AG04449 (cell line): ENCODE data around the gene FPGS.
A peak's percentile ranks its signal among the peaks of the same experiment; 100 is the strongest.

Source experiments
- CTCF ChIA-PET: fragments of 350-600 bp; formaldehyde crosslinking; extraction: SDS; loops from one replicate; lab custom pipeline; 2021; ENCODE audit warnings: antibody characterized with exemption; lab: Yijun Ruan, JAX
- POLR2A ChIA-PET: fragments of 400-600, 350-600 bp; formaldehyde crosslinking; extraction: SDS; loops from one replicate; lab custom pipeline; 2020; ENCODE audit warnings: antibody characterized with exemption, inconsistent platforms; lab: Yijun Ruan, JAX
- DNase-seq: peaks from one replicate; pipeline ENCODE4 v3.0.0-alpha.2; 2010; ENCODE audit warnings: low read depth, low spot score
- H3K4me3 ChIP-seq: 2 replicates; pipeline ENCODE4 v1.5.1; 2011; ENCODE audit warnings: low read depth, mild to moderate bottlenecking, control low read depth, low read length
- TF ChIP-seq, protein P1 (sequence below): IDR thresholded peaks from one replicate; pipeline ENCODE4 v1.5.1; 2011; ENCODE audit warnings: mild to moderate bottlenecking, moderate library complexity, low read length, control low read depth, inconsistent platforms; ENCODE audit not compliant: insufficient read depth; ENCODE audit errors: missing control alignments

Gene FPGS, protein sequence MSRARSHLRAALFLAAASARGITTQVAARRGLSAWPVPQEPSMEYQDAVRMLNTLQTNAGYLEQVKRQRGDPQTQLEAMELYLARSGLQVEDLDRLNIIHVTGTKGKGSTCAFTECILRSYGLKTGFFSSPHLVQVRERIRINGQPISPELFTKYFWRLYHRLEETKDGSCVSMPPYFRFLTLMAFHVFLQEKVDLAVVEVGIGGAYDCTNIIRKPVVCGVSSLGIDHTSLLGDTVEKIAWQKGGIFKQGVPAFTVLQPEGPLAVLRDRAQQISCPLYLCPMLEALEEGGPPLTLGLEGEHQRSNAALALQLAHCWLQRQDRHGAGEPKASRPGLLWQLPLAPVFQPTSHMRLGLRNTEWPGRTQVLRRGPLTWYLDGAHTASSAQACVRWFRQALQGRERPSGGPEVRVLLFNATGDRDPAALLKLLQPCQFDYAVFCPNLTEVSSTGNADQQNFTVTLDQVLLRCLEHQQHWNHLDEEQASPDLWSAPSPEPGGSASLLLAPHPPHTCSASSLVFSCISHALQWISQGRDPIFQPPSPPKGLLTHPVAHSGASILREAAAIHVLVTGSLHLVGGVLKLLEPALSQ

DNA sequence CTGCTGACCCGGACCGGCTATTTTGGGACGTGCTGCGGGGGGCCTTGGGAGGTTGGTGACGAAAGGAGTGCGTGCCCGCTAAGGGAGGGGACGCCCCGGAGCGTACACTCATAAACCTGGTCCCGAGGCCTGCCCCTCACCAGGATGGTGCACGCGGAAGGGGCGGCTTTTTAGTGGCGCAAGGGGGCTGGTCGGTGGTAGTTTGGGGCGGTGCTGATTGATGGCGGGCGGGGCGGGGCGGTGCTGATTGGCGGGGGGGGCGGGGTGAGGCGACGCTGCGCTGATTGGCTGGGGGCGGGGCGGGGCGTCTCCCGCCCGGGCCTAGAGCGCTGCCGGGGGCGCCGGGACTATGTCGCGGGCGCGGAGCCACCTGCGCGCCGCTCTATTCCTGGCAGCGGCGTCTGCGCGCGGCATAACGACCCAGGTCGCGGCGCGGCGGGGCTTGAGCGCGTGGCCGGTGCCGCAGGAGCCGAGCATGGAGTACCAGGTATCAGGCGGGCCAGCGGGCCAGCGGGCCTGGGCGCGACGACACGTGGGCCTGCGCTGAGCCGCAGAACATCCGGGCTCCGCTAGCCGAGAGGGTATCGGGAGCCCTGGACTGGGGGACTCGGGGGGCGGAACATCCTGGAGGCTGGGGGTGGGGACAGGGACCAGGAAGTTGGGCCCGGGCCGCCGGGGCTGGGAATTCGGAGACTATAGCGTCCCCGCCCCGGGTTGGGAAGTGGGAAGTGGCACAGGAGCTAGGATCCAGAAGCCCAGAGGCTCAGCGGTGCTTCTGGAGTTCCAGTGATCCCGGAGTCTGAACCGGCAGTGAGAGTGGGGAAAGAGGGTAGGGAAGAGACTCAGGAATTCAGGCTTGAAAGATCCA, at the start of gene FPGS:
FPGS (plus strand) TSS at position 307 of the 868 bp plus-strand sequence; CDS start at position 350, 43 bp downstream.
- TF ChIP-seq, protein P1, sequence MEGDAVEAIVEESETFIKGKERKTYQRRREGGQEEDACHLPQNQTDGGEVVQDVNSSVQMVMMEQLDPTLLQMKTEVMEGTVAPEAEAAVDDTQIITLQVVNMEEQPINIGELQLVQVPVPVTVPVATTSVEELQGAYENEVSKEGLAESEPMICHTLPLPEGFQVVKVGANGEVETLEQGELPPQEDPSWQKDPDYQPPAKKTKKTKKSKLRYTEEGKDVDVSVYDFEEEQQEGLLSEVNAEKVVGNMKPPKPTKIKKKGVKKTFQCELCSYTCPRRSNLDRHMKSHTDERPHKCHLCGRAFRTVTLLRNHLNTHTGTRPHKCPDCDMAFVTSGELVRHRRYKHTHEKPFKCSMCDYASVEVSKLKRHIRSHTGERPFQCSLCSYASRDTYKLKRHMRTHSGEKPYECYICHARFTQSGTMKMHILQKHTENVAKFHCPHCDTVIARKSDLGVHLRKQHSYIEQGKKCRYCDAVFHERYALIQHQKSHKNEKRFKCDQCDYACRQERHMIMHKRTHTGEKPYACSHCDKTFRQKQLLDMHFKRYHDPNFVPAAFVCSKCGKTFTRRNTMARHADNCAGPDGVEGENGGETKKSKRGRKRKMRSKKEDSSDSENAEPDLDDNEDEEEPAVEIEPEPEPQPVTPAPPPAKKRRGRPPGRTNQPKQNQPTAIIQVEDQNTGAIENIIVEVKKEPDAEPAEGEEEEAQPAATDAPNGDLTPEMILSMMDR: no peak
- DNase-seq: peak; percentile 36
- POLR2A ChIA-PET: interaction anchor here (0.6 to 2.3 kb wide), 10 partner anchors 10 to 120 kb away, joined by 3 to 11 read pairs (median 4); partner anchors contain the start of genes AK1, CDK9 and ENG
- CTCF ChIA-PET: interaction anchor here (0.8 to 3.9 kb wide), 6 partner anchors 10 to 322 kb away, joined by 3 to 12 read pairs (median 8); partner anchors contain the start of genes CDK9 and TOR2A
- peak within 1 kb of the TSS; percentile 81 for H3K4me3 ChIP-seq

DNA sequence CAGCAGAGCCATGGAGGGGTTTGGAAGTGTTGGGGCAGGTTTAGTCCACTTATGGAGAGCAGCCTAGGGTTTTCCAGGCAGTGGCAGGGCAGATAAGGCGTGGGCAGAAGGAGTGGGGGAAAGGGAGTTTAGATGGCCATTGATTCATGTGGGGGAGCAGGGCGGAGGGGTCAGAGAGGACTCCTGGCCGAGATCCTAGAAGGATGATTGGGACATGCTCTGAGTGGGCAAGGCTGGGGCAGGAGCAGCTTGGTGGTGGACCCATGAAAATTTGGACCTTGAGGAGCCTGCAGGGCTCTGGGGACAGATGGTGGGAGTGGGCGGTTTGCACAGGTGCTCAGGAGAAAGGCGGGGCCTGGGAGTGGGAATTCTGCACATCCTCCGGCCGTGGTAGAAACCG, 49.5 kb upstream of the FPGS start:
- CTCF ChIA-PET: interaction anchor here (1.1 kb wide), 1 partner anchor 19 kb away, joined by 3 read pairs; the partner anchor contains the start of gene TOR2A
- DNase-seq: no peak
- POLR2A ChIA-PET: no interaction called here
- TF ChIP-seq, protein P1: no peak
- H3K4me3 ChIP-seq: no peak overlapping the region

DNA sequence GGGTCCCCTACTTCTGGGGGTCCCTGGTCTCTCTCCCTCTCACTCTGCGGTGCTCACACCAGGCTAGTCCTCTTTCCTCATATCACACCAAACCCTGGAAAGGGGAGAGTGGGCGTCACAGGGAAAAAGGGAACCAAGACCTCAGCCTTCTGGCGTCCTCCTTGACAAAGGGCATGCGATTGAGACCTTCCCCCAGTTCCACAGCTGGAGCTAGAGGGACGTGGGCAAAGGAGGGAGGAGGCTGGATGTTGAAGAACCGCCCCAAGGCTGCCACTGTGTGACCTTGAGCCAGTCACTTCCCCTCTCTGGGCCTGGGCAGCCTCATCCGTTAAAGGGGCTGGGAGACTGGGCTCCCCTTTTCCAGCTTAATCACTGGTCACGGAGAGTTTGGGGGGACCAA, 49.1 kb upstream of the FPGS start:
- no peak for DNase-seq

DNA sequence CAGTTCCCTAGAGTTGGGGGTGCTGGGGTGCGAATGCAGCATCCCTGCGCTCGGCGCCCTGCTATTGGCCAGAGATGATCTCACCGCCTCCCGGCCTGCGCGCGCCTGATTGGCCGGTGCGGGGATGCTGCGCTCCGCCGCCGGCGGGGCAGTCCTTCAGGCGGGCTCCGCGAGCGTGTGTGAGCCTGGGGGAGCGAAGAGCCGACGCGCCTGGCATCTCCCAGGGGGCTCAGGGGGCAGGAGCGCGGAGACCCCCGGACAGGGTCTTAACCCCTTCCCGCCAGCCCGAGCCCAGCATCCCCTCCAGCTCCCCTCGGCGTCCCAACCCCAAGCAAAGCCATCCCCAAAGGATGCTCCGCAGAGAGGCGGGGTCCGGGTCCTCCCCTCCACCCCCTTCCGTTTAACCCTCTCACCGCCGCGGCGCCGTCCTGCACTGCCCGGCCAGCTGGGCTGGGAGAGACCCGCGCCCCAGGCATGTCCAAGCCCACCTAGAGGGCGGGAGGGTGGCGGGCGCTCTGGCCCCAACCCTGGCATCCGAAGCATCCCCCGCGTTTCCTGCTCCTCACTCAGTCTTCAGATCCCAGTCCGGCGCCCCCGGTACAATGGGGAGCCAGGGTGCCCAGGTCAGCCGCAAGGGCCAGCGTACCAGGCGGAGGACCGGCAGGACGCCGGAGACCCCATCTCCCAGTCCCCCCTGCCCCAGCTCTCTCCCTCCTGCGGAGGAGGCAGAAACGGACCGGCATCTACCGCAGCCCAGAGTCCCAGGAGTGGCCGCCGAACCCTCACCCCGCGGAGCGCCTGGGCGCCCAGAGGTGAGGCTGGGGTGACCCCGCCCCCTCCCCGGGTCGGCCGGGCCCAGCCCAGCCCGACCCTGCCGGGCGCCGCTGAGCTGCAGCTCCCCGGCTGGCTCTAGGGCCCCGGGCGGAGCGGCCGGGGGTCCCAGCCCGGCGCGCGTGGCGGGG, 48.3 kb upstream of the FPGS start:
- CTCF ChIA-PET: interaction anchor here (1.0 to 1.2 kb wide), 3 partner anchors 13 to 20 kb away, joined by 3 read pairs; partner anchors contain the start of gene TOR2A
- no peak for DNase-seq
- POLR2A ChIA-PET: no interaction called here
- TF ChIP-seq, protein P1: no peak
- H3K4me3 ChIP-seq: no peak overlapping the region

More for the DNA sequence above, 49.1 kb upstream of the FPGS start:
- no peak overlapping the region for H3K4me3 ChIP-seq
- CTCF ChIA-PET: interaction anchor here (1.1 kb wide), 1 partner anchor 19 kb away, joined by 3 read pairs; the partner anchor contains the start of gene TOR2A
- POLR2A ChIA-PET: no interaction called here
- TF ChIP-seq, protein P1: no peak
